Gastroesophageal sphincter (tissue), 4 donors: ENCODE results near the gene INSL6. TPM values are rescaled to one million over a fixed set of nuclear protein-coding genes. Genes with fewer than 3 reads are reported as not detected.
A peak's percentile ranks its signal among the peaks of the same experiment; 100 is the strongest.

Experiments
- ATAC-seq: fragments of 150-250 bp; one replicate; pipeline ENCODE4 v1.9.1; 2016; ENCODE audit warnings: mild to moderate bottlenecking, moderate library complexity
- H3K27ac ChIP-seq, 4 donors: fragments of 200-600 bp; sonication (generic) in 3 of 4; 1 replicate in 3 of 4; 2 replicates in 1 of 4; pipeline ENCODE4 v1.5.1; 2016 to 2019
- H3K27me3 ChIP-seq: fragments of 200-600 bp; sonication (generic); one replicate; pipeline ENCODE4 v1.5.1; 2019
- H3K36me3 ChIP-seq, 2 donors: fragments of 200-600 bp; sonication (generic); one replicate each; pipeline ENCODE4 v1.5.1; 2019; ENCODE audit warnings: control low read depth in 1 of 2
- H3K4me1 ChIP-seq, 3 donors: fragments of 200-600 bp; sonication (generic); 1 replicate in 2 of 3; 2 replicates in 1 of 3; pipeline ENCODE4 v1.5.1; 2016 to 2019; ENCODE audit warnings: control low read depth in 2 of 3
- H3K4me3 ChIP-seq, 2 donors: fragments of 200-600 bp; sonication (generic); one replicate each; pipeline ENCODE4 v1.5.1; 2019; ENCODE audit warnings: mild to moderate bottlenecking in 1 of 2, moderate library complexity in 1 of 2
- H3K9me3 ChIP-seq, 3 donors: fragments of 200-600 bp; sonication (generic); one replicate each; pipeline ENCODE4 v1.5.1; 2017 to 2019; ENCODE audit warnings: control low read depth in 2 of 3
- EP300 ChIP-seq: sonication (generic); formaldehyde crosslinking; IDR thresholded peaks from one replicate; pipeline ENCODE4 v1.6.1; 2017; ENCODE audit warnings: antibody characterized with exemption, mild to moderate bottlenecking
- POLR2A ChIP-seq, 2 donors: fragments of 450-650 bp; IDR thresholded peaks; one replicate each; pipeline ENCODE4 v1.6.1; 2017; ENCODE audit warnings: antibody characterized with exemption in 2 of 2, mild to moderate bottlenecking in 2 of 2, moderate library complexity in 1 of 2
- POLR2AphosphoS5 ChIP-seq: sonication (generic); formaldehyde crosslinking; IDR thresholded peaks from one replicate; pipeline ENCODE4 v1.6.1; 2017; ENCODE audit warnings: antibody characterized with exemption
- WGBS, 2 donors: methylation state at CpG; one replicate each; pipeline ENCODE4 v1.1.5; 2018; ENCODE audit warnings: low coverage in 1 of 2; 5-methylcytosine and 5-hydroxymethylcytosine counted together
- total RNA-seq, 4 donors: library from RNA; depleted of rRNA; stranded (reverse); fragments of >200 nt; gene quantifications; one replicate each; pipeline ENCODE4 v1.1.0, GENCODE V29; 2016
- TF ChIP-seq, protein P1 (sequence below), 4 experiments: fragments of 200-600 bp in 2 of 4; fragments of 450-650 bp in 2 of 4; sonication (generic) in 1 of 4; IDR thresholded peaks; one replicate each; pipeline ENCODE4 v1.5.1; 2017 to 2019; ENCODE audit warnings: antibody characterized with exemption in 4 of 4, mild to moderate bottlenecking in 2 of 4, moderate library complexity in 2 of 4

Gene INSL6
- total RNA-seq, 4 donors from 2014 or later: not detected

DNA sequence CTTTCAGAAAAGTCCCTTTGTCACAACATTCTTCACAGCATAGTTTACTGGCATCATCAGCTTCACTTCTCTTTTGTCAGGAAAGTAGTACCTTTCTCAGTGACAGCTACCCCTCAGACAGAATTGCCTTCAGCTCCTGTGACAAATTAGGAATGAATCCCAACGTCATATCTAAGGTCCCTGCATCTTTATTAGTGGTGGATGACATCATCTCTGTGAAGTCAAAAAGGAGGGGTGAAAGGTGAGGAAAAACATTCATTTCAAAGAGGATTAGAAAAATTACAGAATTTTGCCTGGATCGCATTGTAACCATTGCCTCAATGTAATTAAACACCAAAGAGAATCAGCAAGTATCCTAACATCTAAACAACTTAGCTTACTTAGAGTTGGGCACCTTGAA lies 7.9 kb upstream of the INSL6 start:
- Histone ChIP-seq H3K27ac (no peak overlapping the region), H3K4me3 (no peak overlapping the region), H3K36me3 (no peaks in the 10 kb centered on the region), H3K4me1 (no peaks in the 10 kb centered on the region), H3K9me3 (no peaks in the 10 kb centered on the region), H3K27me3 (peaks cover 7% of the 10 kb centered on the region)
- TF ChIP-seq EP300: no peak
- TF ChIP-seq, protein P1, sequence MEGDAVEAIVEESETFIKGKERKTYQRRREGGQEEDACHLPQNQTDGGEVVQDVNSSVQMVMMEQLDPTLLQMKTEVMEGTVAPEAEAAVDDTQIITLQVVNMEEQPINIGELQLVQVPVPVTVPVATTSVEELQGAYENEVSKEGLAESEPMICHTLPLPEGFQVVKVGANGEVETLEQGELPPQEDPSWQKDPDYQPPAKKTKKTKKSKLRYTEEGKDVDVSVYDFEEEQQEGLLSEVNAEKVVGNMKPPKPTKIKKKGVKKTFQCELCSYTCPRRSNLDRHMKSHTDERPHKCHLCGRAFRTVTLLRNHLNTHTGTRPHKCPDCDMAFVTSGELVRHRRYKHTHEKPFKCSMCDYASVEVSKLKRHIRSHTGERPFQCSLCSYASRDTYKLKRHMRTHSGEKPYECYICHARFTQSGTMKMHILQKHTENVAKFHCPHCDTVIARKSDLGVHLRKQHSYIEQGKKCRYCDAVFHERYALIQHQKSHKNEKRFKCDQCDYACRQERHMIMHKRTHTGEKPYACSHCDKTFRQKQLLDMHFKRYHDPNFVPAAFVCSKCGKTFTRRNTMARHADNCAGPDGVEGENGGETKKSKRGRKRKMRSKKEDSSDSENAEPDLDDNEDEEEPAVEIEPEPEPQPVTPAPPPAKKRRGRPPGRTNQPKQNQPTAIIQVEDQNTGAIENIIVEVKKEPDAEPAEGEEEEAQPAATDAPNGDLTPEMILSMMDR (IDR thresholded peaks at IDR 0.05): no peak
- no peak for TF ChIP-seq POLR2AphosphoS5
- TF ChIP-seq POLR2A (IDR thresholded peaks at IDR 0.05): no peak
- ATAC-seq: no peak
- 40 to 60% methylated on average over 2 of the region's 2 CpGs for WGBS, 2 donors

DNA sequence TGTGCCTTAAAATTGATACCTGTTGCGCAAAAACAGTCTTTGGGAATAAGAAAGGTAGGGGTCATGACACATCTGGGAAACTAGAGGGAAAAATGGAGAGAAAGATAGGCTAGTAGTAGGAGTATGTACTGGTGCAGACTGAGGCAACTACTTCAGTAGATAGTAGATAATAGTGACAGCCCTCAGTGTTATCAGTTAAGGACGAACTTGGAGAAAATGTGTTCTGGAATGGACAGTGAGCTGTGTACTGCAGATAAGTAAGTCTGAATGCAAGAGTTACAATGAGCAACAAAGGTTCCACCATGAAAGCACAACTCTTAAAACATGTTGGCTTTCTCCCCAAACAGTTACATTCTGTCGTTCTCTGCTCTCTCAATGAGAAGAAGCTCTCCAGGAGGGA lies 6.5 kb upstream of the INSL6 start:
- TF ChIP-seq POLR2AphosphoS5 (no peak), POLR2A (IDR thresholded peaks at IDR 0.05) (no peak), EP300 (no peak)
- TF ChIP-seq, protein P1 (IDR thresholded peaks at IDR 0.05): no peak
- 74 to 83% methylated on average over 2 to 3 of the region's 3 CpGs for WGBS, 2 donors
- H3K36me3 ChIP-seq: no peaks in the 10 kb centered on the region
- no peak for ATAC-seq
- no peak overlapping the region for H3K4me3 ChIP-seq
- H3K4me1 ChIP-seq: no peaks in the 10 kb centered on the region
- H3K9me3 ChIP-seq: no peaks in the 10 kb centered on the region
- H3K27me3 ChIP-seq: peaks cover 9% of the 10 kb centered on the region
- no peak overlapping the region for H3K27ac ChIP-seq

DNA sequence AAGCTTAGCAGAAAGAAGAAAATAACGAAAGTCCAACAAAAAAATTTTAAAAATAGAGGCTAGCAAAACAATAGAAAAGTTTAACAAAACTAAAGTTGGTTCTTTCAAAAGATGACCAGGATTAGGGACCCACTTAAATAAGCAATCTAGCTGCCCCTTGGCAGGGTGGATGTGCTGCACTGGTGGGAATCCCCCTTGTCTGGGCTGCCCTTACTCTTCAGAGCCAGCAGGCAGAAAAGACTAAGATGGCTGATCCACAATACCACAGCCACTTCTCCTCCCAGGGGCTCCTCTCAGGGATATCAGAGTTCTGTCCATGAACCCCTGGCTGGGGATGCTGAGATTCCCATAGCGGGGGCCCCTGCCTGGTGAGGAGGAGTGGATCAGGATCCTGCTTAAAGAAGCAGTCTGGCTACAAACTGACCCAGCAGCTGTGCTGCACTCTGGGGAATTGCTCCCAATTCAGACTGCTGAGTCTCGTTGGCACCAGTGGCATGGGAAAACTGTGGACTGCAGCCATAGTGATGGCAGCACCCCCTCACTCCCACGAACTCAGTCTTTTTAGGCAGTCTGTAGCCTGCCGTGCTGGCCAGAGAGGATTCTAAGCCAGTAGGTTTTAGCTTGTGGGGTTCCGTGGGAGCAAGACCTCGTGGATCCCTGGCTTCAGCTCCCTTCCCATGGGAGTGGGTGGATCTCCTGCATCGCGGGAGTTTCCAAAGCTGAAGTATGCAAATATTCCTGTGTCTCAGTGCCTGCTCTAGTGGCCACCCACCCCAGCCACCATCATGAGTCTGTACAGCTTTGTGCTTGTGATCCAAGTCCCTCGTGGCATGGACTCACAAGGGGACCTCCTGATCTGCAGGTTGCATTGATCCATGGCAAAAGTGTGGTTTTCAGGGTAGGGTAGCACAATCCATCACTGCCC lies 2.9 kb upstream of the INSL6 start:
- ATAC-seq: no peak
- Histone ChIP-seq H3K9me3 (no peaks in the 10 kb centered on the region), H3K4me3 (no peak overlapping the region), H3K4me1 (no peaks in the 10 kb centered on the region), H3K27me3 (peaks cover 9% of the 10 kb centered on the region), H3K27ac (no peak overlapping the region), H3K36me3 (no peaks in the 10 kb centered on the region)
- 70 to 88% methylated on average over 1 to 4 of the region's 10 CpGs for WGBS, 2 donors
- TF ChIP-seq POLR2A (IDR thresholded peaks at IDR 0.05) (no peak), EP300 (no peak), POLR2AphosphoS5 (no peak)
- TF ChIP-seq, protein P1 (IDR thresholded peaks at IDR 0.05): no peak

DNA sequence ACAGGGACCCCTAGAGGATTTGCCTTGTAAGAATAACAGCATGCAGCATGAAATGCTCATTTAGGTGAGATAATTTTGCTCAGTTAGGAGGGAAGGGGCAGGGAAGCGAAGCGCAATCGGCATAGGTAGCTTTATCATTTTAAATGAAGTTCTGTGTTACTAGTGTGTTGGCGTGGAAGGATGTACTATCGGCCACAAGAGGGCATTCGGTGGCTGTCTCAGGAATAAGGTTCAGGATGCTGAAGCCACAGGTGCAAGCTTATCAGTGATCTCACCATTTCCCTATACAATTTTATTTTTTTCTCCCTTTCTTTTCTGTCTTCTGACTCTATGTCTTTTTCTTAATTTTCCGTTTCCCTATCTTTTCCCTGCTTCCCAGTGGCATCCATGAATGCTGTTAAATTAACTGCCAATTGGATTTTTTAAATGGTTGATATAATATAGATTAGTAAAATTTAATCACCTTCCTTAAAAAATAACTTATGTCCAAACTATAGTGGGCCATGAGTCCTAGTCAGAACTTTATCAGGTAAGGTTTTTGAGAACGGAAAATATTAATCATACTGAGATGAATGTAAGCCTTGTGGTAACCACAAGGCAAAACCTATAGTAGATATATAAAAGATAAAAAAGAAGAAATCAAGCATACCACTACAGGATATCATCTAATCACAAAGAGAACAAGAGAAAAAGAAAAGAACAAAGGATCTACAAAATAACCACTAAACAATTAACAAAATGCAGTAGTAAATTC lies 1.2 kb upstream of the INSL6 start:
- no peak overlapping the region for H3K27ac ChIP-seq
- no peak for ATAC-seq
- H3K4me3 ChIP-seq: no peak overlapping the region
- TF ChIP-seq, protein P1 (IDR thresholded peaks at IDR 0.05): peak; percentile 18 to 64 (median 39)
- TF ChIP-seq POLR2AphosphoS5: no peak
- H3K27me3 ChIP-seq: peaks cover 9% of the 10 kb centered on the region
- no peaks in the 10 kb centered on the region for H3K9me3 ChIP-seq
- WGBS, 2 donors: 27 to 40% methylated on average over 7 to 8 of the region's 8 CpGs
- no peaks in the 10 kb centered on the region for H3K36me3 ChIP-seq
- no peaks in the 10 kb centered on the region for H3K4me1 ChIP-seq
